GM19395 (cell line): ENCODE measurements around the gene PLXDC2.
"Not testable (repeated sequence)": the region's sequence is repeated elsewhere in the genome, so short reads cannot be mapped to it uniquely, and the experiment has no call there.

Experiments
- ATAC-seq: cut with Tn5 transposase; IDR thresholded peaks from one replicate; pipeline ENCODE4 v1.9.1; 2021; ENCODE audit warnings: mild to moderate bottlenecking, moderate library complexity; ENCODE audit not compliant: unreplicated experiment

Gene PLXDC2

DNA sequence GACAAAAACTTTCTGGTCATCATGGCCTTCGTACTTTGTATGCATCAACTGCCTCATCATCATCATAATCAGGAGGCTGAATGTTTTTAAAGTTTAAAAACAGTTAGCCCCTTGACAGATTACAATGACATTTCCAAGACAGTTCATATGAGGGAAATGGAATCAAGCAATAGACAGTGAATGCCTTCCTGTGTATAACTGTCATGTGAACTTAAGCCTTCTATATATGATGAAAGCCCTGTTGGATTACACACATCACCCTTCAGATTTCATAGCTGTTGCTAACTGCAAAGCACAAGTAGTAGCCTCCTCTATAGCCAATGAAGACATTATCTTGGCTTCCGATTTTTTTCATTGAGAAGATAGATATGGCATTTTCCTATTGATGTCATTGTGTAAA, 154.0 kb downstream of the PLXDC2 start:
- ATAC-seq, result no peak

- no peak for ATAC-seq
Observed at GRCh38 chr10:19970717-19971116, 154.5 kb downstream of the PLXDC2 start.

DNA sequence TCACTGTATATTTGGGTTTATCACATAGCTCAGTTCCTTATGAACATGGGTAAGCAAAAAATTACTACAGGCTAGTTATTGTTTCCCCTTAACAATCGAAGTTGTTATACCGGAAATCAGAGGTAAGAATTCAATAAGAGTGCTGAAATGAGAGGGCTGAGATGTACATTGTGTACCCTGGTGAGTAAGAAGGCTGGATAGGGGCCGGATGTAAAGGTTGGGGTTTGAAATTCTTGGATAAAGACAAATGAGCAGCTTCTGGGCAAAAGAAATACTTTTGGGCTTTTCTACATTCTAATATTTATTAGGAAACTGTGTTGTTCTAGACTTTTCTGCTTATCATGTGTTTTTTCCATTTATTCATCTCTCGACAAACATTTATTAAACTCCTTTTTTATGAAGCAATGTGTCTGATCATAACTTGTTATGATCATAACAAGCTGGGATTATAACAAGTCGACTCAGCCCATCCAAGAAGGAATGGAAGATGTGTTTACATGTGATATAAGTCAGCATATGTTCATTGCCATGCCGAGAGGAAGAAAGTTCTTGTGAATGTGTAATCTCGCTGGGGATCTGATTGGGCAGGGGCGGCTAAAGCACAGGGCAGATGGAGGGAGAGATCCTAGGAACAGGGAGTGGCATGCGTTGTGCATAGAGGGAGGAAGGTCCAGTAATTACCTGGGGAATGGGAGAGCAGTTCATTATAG, 155.3 kb downstream of the PLXDC2 start:
- no peak for ATAC-seq

DNA sequence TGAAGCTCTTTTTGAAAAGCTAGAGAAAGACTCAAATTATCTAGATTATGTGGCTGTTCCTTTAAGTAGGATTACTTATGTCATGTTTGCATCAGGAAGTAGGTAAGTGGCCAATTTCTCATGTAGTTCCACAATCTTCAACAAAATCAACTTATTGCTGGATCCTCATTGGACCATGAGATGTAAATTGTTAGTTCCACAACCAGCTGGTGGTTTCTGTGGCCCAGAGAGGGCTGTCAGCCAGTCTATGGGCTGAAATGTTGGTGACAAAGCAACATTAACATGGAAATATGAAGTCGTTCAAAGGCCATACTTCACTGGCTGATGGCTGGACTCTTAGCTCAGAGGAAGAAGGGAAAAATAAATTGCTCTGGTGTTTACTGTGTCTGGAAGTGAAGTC, 157.9 kb downstream of the PLXDC2 start:
- ATAC-seq, result no peak

DNA sequence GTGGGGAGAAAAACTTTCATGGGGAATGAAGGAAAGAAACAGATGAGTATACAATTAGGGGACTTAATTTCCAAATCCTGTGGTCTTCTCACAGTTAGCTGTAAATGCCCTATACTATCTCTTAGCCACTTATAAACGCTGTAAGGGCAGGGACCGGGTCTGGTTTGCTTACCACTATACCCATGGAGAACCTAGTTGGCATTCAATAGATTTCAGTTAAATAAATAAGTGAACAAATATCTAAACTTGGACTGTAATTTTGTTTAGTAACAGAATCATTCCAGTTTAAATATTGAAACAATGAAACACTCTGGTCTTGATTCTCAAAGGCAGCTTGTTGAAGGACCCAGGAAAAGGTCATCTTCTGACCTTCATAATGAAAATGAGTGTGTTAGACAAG, 158.3 kb downstream of the PLXDC2 start:
- no peak for ATAC-seq

GRCh38 chr10:19977097-19977521, 160.9 kb downstream of the PLXDC2 start:
- ATAC-seq, result no peak

DNA sequence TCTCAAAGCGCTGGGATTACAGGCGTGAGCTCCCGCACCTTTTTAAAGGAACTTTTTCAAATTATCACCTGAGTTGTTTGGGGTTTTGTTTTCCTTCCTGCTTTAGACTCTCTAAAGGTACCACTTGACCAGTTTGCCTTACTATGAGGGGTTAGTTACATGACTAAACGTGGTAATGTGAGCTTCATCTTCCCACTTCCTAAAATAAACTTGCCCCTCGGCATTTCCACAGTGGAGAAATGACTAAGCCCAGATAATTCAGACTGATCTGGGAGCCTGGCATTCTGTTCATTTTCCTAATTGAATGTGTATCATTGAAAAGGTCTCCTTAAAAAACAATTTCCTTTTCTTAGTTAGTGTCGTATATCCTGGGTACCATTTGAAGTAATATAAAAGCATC, 163.4 kb downstream of the PLXDC2 start:
- no peak for ATAC-seq

GRCh38 chr10:19983880-19984565, 167.8 kb downstream of the PLXDC2 start:
- no peak for ATAC-seq

GRCh38 chr10:19985745-19986144, 169.5 kb downstream of the PLXDC2 start:
- ATAC-seq, result no peak

DNA sequence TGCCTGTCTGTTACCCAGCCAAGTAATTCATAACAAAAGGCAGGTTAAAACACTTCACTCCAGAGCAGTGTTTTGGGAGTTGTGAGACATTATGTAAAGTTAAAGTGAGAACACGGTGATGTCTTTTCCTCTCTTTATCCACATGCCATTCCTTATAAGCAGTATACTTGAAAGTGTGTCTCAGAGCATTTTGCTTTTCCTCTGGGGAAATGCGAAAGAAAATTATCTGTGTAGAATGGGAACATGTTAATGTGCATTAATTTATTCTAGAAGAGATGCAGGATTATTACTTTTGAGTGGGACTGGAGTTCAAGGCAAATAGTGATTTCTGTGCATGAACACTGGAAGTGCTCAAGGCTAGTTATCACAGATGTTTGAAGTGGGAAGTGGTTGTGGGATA, 170.4 kb downstream of the PLXDC2 start:
- ATAC-seq, result no peak

GRCh38 chr10:19987931-19988330, 171.7 kb downstream of the PLXDC2 start:
- ATAC-seq, result no peak

DNA sequence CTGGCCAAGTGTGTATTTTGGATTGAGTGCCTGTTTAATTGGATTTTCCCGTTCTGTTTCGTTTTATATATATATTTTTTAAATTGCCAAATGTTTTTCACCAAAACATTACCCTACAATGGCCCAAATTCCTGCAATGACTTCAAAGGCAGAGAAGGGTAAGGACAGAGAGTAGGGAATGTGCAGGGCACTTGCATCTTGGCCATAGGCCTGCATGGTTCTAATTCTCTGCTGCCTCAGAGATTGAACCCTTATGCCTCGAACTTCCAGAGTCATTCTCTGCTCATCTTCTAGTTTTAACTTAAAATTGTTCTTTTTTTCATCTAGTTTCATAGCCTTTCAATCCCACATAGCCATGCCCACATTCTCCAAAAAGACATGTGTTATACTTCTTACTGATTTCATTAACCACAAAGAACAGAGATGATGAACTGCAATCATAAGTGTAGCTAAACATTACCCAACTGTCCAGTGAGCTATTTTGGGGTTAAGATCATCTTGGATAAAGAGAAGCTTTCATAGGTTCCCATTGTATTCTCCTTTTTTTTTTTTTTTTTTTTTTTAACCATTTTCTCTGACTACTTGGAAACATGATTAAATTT, 177.6 kb downstream of the PLXDC2 start:
- peak; percentile 71 for ATAC-seq

GRCh38 chr10:19998482-19998881, 182.2 kb downstream of the PLXDC2 start:
- no peak for ATAC-seq

DNA sequence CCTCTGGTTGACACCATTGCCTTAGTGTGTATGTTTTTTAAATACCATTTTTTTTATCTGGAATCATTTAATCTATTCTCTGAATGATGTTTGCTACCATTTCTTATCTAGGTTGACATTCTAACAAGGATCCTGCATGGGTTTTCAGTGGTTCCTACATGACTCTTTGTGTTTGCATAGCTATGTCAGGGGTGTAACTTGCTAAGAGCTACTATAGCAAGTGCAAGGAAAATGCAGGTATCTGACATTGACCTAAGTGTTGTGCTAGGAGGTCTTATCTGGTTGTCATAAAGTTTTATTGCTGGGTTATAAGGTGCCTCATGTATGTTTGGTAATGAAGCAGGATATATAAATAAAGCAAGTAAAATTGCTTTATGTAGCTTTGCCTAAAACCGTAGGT, 183.2 kb downstream of the PLXDC2 start:
- ATAC-seq, result no peak

DNA sequence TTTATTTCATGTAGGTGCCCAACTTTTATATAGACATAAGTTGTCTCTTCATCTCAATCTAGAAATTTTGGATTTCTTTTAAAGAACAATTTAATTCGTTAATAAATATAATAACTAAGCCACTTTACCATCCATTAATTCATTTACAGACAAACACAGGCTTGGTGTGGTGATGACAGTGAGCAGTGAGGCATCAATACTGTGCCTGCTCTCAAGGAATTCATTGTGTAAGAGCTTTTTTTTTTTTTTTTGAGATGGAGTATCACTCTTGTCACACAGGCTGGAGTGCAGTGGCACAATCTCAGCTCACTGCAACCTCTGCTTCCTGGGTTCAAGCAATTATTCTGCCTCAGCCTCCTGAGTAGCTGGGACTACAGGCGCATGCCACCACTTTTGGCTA, 185.8 kb downstream of the PLXDC2 start:
- ATAC-seq, result not testable (repeated sequence)

GRCh38 chr10:20002657-20003056, 186.4 kb downstream of the PLXDC2 start:
- no peak for ATAC-seq

- ATAC-seq, result peak; percentile 51
Observed at GRCh38 chr10:20004087-20004523, 187.9 kb downstream of the PLXDC2 start.

GRCh38 chr10:20005638-20006037, 189.4 kb downstream of the PLXDC2 start:
- no peak for ATAC-seq

- ATAC-seq, result no peak
Observed at GRCh38 chr10:20006169-20006870, 190.1 kb downstream of the PLXDC2 start.

DNA sequence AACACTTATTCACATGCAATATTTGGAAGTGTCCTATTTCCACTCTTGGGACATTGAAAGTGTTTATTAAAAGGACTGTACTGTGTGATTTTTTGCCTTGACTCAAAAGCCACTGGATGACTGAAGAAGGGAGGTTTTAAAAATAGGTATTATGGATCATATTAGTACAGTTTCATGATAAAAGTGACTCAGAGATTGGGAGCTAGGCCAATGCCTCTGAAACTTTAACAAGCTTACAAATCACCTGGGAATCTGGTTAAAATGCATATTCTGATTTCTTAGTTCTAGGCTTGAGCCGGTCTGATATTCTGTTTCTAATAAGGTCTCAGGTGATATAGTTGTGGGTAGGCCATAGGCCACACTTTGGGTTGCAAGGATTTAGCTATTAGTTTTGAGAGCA, 191.2 kb downstream of the PLXDC2 start:
- ATAC-seq, result no peak

GRCh38 chr10:20013991-20014750, 197.9 kb downstream of the PLXDC2 start:
- no peak for ATAC-seq
